Measurements from ENCODE around the gene LDLRAD2. TPM values are rescaled to one million over a fixed set of nuclear protein-coding genes. Genes with fewer than 3 reads are reported as not detected.

Gene LDLRAD2
- total RNA-seq, 1 donor from 2014 or later: 0.14 TPM

GRCh38 chr1:21843208-21843607 lies 31.1 kb downstream of the LDLRAD2 start:
- no peaks in the 10 kb centered on the region for H3K9me3 Mint-ChIP-seq (ENCODE audit: unreplicated experiment)
- no peaks in the 10 kb centered on the region for H3K4me1 ChIP-seq (ENCODE audit: insufficient read depth, low read length)

GRCh38 chr1:21843996-21844395 lies 31.9 kb downstream of the LDLRAD2 start:
- H3K27me3 Mint-ChIP-seq (ENCODE audit: low read depth, unreplicated experiment): no peaks in the 10 kb centered on the region
- H3K4me3 Mint-ChIP-seq (ENCODE audit: unreplicated experiment): no peak overlapping the region
- no peak overlapping the region for H2AFZ ChIP-seq (ENCODE audit: low read depth, low read length)
- H3K4me2 ChIP-seq (ENCODE audit: low read length): no peak overlapping the region
- H3K4me1 ChIP-seq (ENCODE audit: insufficient read depth, low read length): no peaks in the 10 kb centered on the region
- H3K27ac Mint-ChIP-seq (ENCODE audit: unreplicated experiment): no peak overlapping the region
- H3K27ac ChIP-seq (ENCODE audit: low read depth, low read length): no peak overlapping the region
- H3K9me3 Mint-ChIP-seq (ENCODE audit: unreplicated experiment): no peaks in the 10 kb centered on the region
- no peaks in the 10 kb centered on the region for H3K79me2 ChIP-seq (ENCODE audit: insufficient read depth, low read length)
- peaks cover 23% of the 10 kb centered on the region for H3K36me3 Mint-ChIP-seq (ENCODE audit: low read depth, unreplicated experiment)
- H3K9ac ChIP-seq (ENCODE audit: low read length): no peak overlapping the region
- no peak for FAIRE-seq
- H4K20me1 ChIP-seq (ENCODE audit: insufficient read depth, low read length): peaks cover under 1% of the 10 kb centered on the region
- H3K9me3 ChIP-seq (ENCODE audit: insufficient read depth, low read depth, low read length): no peaks in the 10 kb centered on the region
- H3K27me3 ChIP-seq (ENCODE audit: insufficient read depth, low read length): no peaks in the 10 kb centered on the region
- DNase-seq (ENCODE audit: low read depth): no peak
- no peak for TF ChIP-seq EZH2 (IDR thresholded peaks at IDR 0.05; ENCODE audit: insufficient read depth, low read length)
- no peak for TF ChIP-seq CTCF (IDR thresholded peaks at IDR 0.05; ENCODE audit: insufficient read depth, low read depth, low read length)
- no peaks in the 10 kb centered on the region for H3K4me1 Mint-ChIP-seq (ENCODE audit: low read depth, unreplicated experiment)
- peaks cover 5% of the 10 kb centered on the region for H3K36me3 ChIP-seq (ENCODE audit: insufficient read depth, low read length)
- H3K4me3 ChIP-seq (ENCODE audit: insufficient read depth, low read depth, low read length): no peak overlapping the region

More at GRCh38 chr1:21843208-21843607, 31.1 kb downstream of the LDLRAD2 start:
- Mint-ChIP-seq H3K27ac (ENCODE audit: unreplicated experiment) (no peak overlapping the region), H3K4me1 (ENCODE audit: low read depth, unreplicated experiment) (no peaks in the 10 kb centered on the region), H3K27me3 (ENCODE audit: low read depth, unreplicated experiment) (no peaks in the 10 kb centered on the region), H3K36me3 (ENCODE audit: low read depth, unreplicated experiment) (peaks cover 22% of the 10 kb centered on the region), H3K4me3 (ENCODE audit: unreplicated experiment) (no peak overlapping the region)
- no peak for DNase-seq (ENCODE audit: low read depth)
- H2AFZ ChIP-seq (ENCODE audit: low read depth, low read length): no peak overlapping the region
- no peak overlapping the region for H3K27ac ChIP-seq (ENCODE audit: low read depth, low read length)
- no peaks in the 10 kb centered on the region for H3K27me3 ChIP-seq (ENCODE audit: insufficient read depth, low read length)
- H3K9ac ChIP-seq (ENCODE audit: low read length): no peak overlapping the region
- no peak overlapping the region for H3K4me2 ChIP-seq (ENCODE audit: low read length)
- TF ChIP-seq CTCF (IDR thresholded peaks at IDR 0.05; ENCODE audit: insufficient read depth, low read depth, low read length) (no peak), EZH2 (IDR thresholded peaks at IDR 0.05; ENCODE audit: insufficient read depth, low read length) (no peak)
- H3K79me2 ChIP-seq (ENCODE audit: insufficient read depth, low read length): no peaks in the 10 kb centered on the region
- H3K36me3 ChIP-seq (ENCODE audit: insufficient read depth, low read length): peaks cover 8% of the 10 kb centered on the region
- FAIRE-seq: no peak
- no peaks in the 10 kb centered on the region for H3K9me3 ChIP-seq (ENCODE audit: insufficient read depth, low read depth, low read length)
- no peaks in the 10 kb centered on the region for H4K20me1 ChIP-seq (ENCODE audit: insufficient read depth, low read length)
- no peak overlapping the region for H3K4me3 ChIP-seq (ENCODE audit: insufficient read depth, low read depth, low read length)
